ENCODE results near the gene USH2A.

Gene USH2A

GRCh38 chr1:216422821-216423520 lies at the start of gene USH2A:
Gene USH2A, minus strand, starts transcription at chr1:216423448. Its CDS starts 1,112 bp downstream, at chr1:216422336.
- no peak for DNase-seq

- no peak for DNase-seq
Observed at GRCh38 chr1:216466162-216466801, 43.0 kb upstream of the USH2A start.

GRCh38 chr1:216464489-216464888 lies 41.2 kb upstream of the USH2A start:
- no peak for DNase-seq

GRCh38 chr1:216462066-216462775 lies 39.0 kb upstream of the USH2A start:
- DNase-seq: no peak

- no peak for DNase-seq
Observed at GRCh38 chr1:216461466-216461865, 38.2 kb upstream of the USH2A start.

- DNase-seq: no peak
Observed at GRCh38 chr1:216459651-216460207, 36.5 kb upstream of the USH2A start.

- no peak for DNase-seq
Observed at GRCh38 chr1:216458812-216459211, 35.6 kb upstream of the USH2A start.

- no peak for DNase-seq
Observed at GRCh38 chr1:216457356-216457755, 34.1 kb upstream of the USH2A start.

GRCh38 chr1:216456682-216457081 lies 33.4 kb upstream of the USH2A start:
- DNase-seq: no peak

- no peak for DNase-seq
Observed at GRCh38 chr1:216453777-216454176, 30.5 kb upstream of the USH2A start.

GRCh38 chr1:216450227-216450626 lies 27.0 kb upstream of the USH2A start:
- DNase-seq: no peak

GRCh38 chr1:216448011-216448510 lies 24.8 kb upstream of the USH2A start:
- no peak for DNase-seq

- DNase-seq: no peak
Observed at GRCh38 chr1:216437603-216438002, 14.4 kb upstream of the USH2A start.

- DNase-seq: no peak
Observed at GRCh38 chr1:216434232-216434631, 11.0 kb upstream of the USH2A start.

GRCh38 chr1:216433175-216433574 lies 9.9 kb upstream of the USH2A start:
- no peak for DNase-seq

- no peak for DNase-seq
Observed at GRCh38 chr1:216430744-216431143, 7.5 kb upstream of the USH2A start.

GRCh38 chr1:216425577-216425976 lies 2.3 kb upstream of the USH2A start:
- no peak for DNase-seq

GRCh38 chr1:216420746-216421145 lies 2.5 kb downstream of the USH2A start:
- no peak for DNase-seq

- no peak for DNase-seq
Observed at GRCh38 chr1:216420263-216420662, 3.0 kb downstream of the USH2A start.

GRCh38 chr1:216416488-216416887 lies 6.8 kb downstream of the USH2A start:
- no peak for DNase-seq

- DNase-seq: no peak
Observed at GRCh38 chr1:216410026-216410425, 13.2 kb downstream of the USH2A start.

- DNase-seq: no peak
Observed at GRCh38 chr1:216390956-216391355, 32.3 kb downstream of the USH2A start.

- no peak for DNase-seq
Observed at GRCh38 chr1:216389774-216390173, 33.5 kb downstream of the USH2A start.

- no peak for DNase-seq
Observed at GRCh38 chr1:216388558-216388957, 34.7 kb downstream of the USH2A start.

Measured in activated gamma-delta T cell treated with Interleukin-2 at 50 U/mL for 16 hours (primary cell).